Stimulated activated CD8-positive, alpha-beta memory T cell treated with anti-CD3 and anti-CD28 coated beads, Interleukin-12 subunit alpha, Interleukin-12 subunit beta, amount 100 ng/mL, for 24 hours (primary cell): ENCODE measurements around the gene TCF3.

Experiments used
- DNase-seq: peaks from one replicate; pipeline ENCODE4 v3.0.0-alpha.2; 2020; ENCODE audit errors: extremely low read depth

The TCF3 gene

GRCh38 chr19:1560286-1560882, 92.0 kb downstream of the TCF3 start:
- no peak for DNase-seq
